CD14-positive monocyte (primary cell): ENCODE results near the gene FUT1. TPM values are rescaled to one million over a fixed set of nuclear protein-coding genes. Genes with fewer than 3 reads are reported as not detected.

Source experiments
- DNase-seq, 3 donors: peaks; one replicate each; pipeline ENCODE4 v3.0.0-alpha.2; 2011 to 2022
- H2AFZ ChIP-seq: 2 replicates; pipeline ENCODE4 v1.6.0; 2012; ENCODE audit warnings: mild to moderate bottlenecking, low read depth, low read length, inconsistent platforms; ENCODE audit not compliant: insufficient read depth, poor library complexity, severe bottlenecking
- H3K27ac ChIP-seq, 2 donors: 1 replicate in 1 of 2; 2 replicates in 1 of 2; pipeline ENCODE4 v1.5.1; 2012 to 2013; ENCODE audit warnings: low read length in 2 of 2, control low read depth in 1 of 2, inconsistent platforms in 1 of 2, low read depth in 1 of 2, mild to moderate bottlenecking in 1 of 2
- H3K27me3 ChIP-seq, 2 donors: one replicate each; pipeline versions ENCODE4 v1.6.0 to v1.6.1; 2011 to 2013; ENCODE audit warnings: low read length in 2 of 2; ENCODE audit not compliant: control insufficient read depth in 2 of 2, insufficient read depth in 2 of 2
- H3K36me3 ChIP-seq, 2 donors: replicated peaks in 1 of 2; 1 replicate in 1 of 2; 2 replicates in 1 of 2; pipeline versions ENCODE4 v1.5.1 to v1.6.1; 2012 to 2013; ENCODE audit warnings: low read length in 2 of 2, control low read depth in 1 of 2, inconsistent platforms in 1 of 2, mild to moderate bottlenecking in 1 of 2; ENCODE audit not compliant: insufficient read depth in 2 of 2, control insufficient read depth in 1 of 2
- H3K4me1 ChIP-seq, 2 donors: 1 replicate in 1 of 2; 2 replicates in 1 of 2; pipeline versions ENCODE4 v1.5.1 to v1.6.1; 2012 to 2013; ENCODE audit warnings: low read length in 2 of 2, control low read depth in 1 of 2, inconsistent platforms in 1 of 2, mild to moderate bottlenecking in 1 of 2, moderate library complexity in 1 of 2; ENCODE audit not compliant: insufficient read depth in 2 of 2, control insufficient read depth in 1 of 2
- H3K4me2 ChIP-seq: replicated peaks from 2 replicates; pipeline ENCODE3; 2012; ENCODE audit warnings: low read length, moderate library complexity, mild to moderate bottlenecking; ENCODE audit not compliant: poor library complexity, severe bottlenecking; ENCODE audit errors: extremely low read depth
- H3K4me3 ChIP-seq, 3 experiments: fragments of 200-600 bp in 1 of 3; sonication (generic) in 1 of 3; replicated peaks in 1 of 3; 1 replicate in 2 of 3; 2 replicates in 1 of 3; pipeline ENCODE4 v1.5.1; 2011 to 2013; ENCODE audit warnings: low read length in 3 of 3, mild to moderate bottlenecking in 3 of 3, control low read depth in 2 of 3, low read depth in 2 of 3, inconsistent platforms in 1 of 3, moderate library complexity in 1 of 3
- H3K79me2 ChIP-seq: 2 replicates; pipeline ENCODE4 v1.6.0; 2012; ENCODE audit warnings: mild to moderate bottlenecking, control low read depth, inconsistent platforms, low read length, moderate library complexity; ENCODE audit not compliant: insufficient read depth
- H3K9ac ChIP-seq: 2 replicates; pipeline ENCODE4 v1.6.0; 2017; ENCODE audit warnings: low read length, mild to moderate bottlenecking; ENCODE audit not compliant: insufficient read depth, poor library complexity, severe bottlenecking
- H3K9me3 ChIP-seq, 2 donors: replicated peaks in 1 of 2; 1 replicate in 1 of 2; 2 replicates in 1 of 2; pipeline versions ENCODE4 v1.5.1 to v1.6.1; 2012 to 2013; ENCODE audit warnings: low read length in 2 of 2, control low read depth in 1 of 2; ENCODE audit not compliant: control insufficient read depth in 1 of 2, insufficient read depth in 1 of 2
- H4K20me1 ChIP-seq: 2 replicates; pipeline ENCODE4 v1.6.0; 2012; ENCODE audit warnings: mild to moderate bottlenecking, low read length, control low read depth, moderate library complexity; ENCODE audit not compliant: insufficient read depth
- H3K27ac Mint-ChIP-seq, 7 donors: one replicate each; pipeline ENCODE4 v1.8.0; 2020; ENCODE audit warnings: mild to moderate bottlenecking in 7 of 7, mixed read lengths in 7 of 7, moderate library complexity in 6 of 7, inconsistent platforms in 2 of 7
- H3K27me3 Mint-ChIP-seq, 3 donors: one replicate each; pipeline ENCODE4 v1.8.0; 2021 to 2022; ENCODE audit warnings: low read depth in 3 of 3, mild to moderate bottlenecking in 3 of 3, mixed read lengths in 3 of 3, moderate library complexity in 3 of 3, inconsistent platforms in 1 of 3
- H3K36me3 Mint-ChIP-seq, 2 donors: one replicate each; pipeline ENCODE4 v1.8.0; 2020; ENCODE audit warnings: mixed read lengths in 2 of 2, inconsistent platforms in 1 of 2, mild to moderate bottlenecking in 1 of 2
- H3K4me1 Mint-ChIP-seq: one replicate; pipeline ENCODE4 v1.8.0; 2020; ENCODE audit warnings: mild to moderate bottlenecking, mixed read lengths
- H3K4me3 Mint-ChIP-seq, 2 donors: one replicate each; pipeline ENCODE4 v1.8.0; 2020; ENCODE audit warnings: mild to moderate bottlenecking in 2 of 2, mixed read lengths in 2 of 2, moderate library complexity in 1 of 2
- H3K9me3 Mint-ChIP-seq, 7 donors: one replicate each; pipeline ENCODE4 v1.8.0; 2020 to 2022; ENCODE audit warnings: mixed read lengths in 7 of 7, mild to moderate bottlenecking in 6 of 7, moderate library complexity in 6 of 7, inconsistent platforms in 2 of 7
- CTCF ChIP-seq: fragments of 200-600 bp; IDR thresholded peaks from one replicate; pipeline ENCODE4 v1.8.0; 2022; ENCODE audit warnings: antibody characterized with exemption, mild to moderate bottlenecking
- WGBS: methylation state at CpG from one replicate; pipeline ENCODE4 v1.1.5; 2013; ENCODE audit warnings: missing lambda C conversion rate; ENCODE audit not compliant: insufficient coverage; 5-methylcytosine and 5-hydroxymethylcytosine counted together
- intact Hi-C, 2 donors: fragments of 100-400 bp; cut with micrococcal nuclease; formaldehyde crosslinking; loops; one replicate each; pipeline versions ENCODE4 v1.15.0 to v1.15.1; 2023
- polyA plus RNA-seq, 3 donors: library from polyadenylated mRNA; depleted of rRNA in 1 of 3; unstranded in 2 of 3; stranded (reverse) in 1 of 3; fragments of 300-500 nt in 2 of 3; fragments of >200 nt in 1 of 3; fragmentation: Illumina TruSeq in 2 of 3; gene quantifications; 1 replicate in 2 of 3; 2 replicates in 1 of 3; pipeline ENCODE4 v1.2.3, GENCODE V29; 2012 to 2021

Gene FUT1
- polyA plus RNA-seq, 3 donors, result 0.03 TPM; not detected in 2

- Mint-ChIP-seq H3K9me3 (peaks cover 0 to 19% (median 8%) of the 10 kb centered on the region in 7 donors), H3K36me3 (peaks cover 0 to 3% of the 10 kb centered on the region in 2 donors), H3K4me3 (no peak overlapping the region), H3K4me1 (peaks cover 27% of the 10 kb centered on the region), H3K27me3 (peaks cover 44 to 58% (median 57%) of the 10 kb centered on the region in 3 donors), H3K27ac (peak overlapping the region in 1 of 7 donors; percentile 38)
- Histone ChIP-seq H2AFZ (no peak overlapping the region), H3K27me3 (peaks cover 14 to 38% of the 10 kb centered on the region in 2 donors), H3K4me3 (no peak overlapping the region), H3K36me3 (no peaks in the 10 kb centered on the region), H3K4me1 (peaks cover 16 to 28% of the 10 kb centered on the region in 2 donors), H3K9ac (no peak overlapping the region), H3K27ac (no peak overlapping the region), H3K79me2 (no peaks in the 10 kb centered on the region), H3K4me2 (no peak overlapping the region), H3K9me3 (no peaks in the 10 kb centered on the region), H4K20me1 (no peaks in the 10 kb centered on the region)
- intact Hi-C loops, result no loop called here
- no peak for DNase-seq
- no peak for TF ChIP-seq CTCF
- WGBS, result 96% methylated on average over 8 of the region's 11 CpGs
Observed at GRCh38 chr19:48756212-48756611, 3.8 kb upstream of the FUT1 start.

GRCh38 chr19:48755787-48756186 is 3.3 kb upstream of the FUT1 start:
- no peaks in the 10 kb centered on the region for H3K79me2 ChIP-seq
- DNase-seq, result no peak
- WGBS, result 95% methylated on average over 4 of the region's 5 CpGs
- no peak for TF ChIP-seq CTCF
- H3K27ac ChIP-seq, result no peak overlapping the region
- no peaks in the 10 kb centered on the region for H4K20me1 ChIP-seq
- no peaks in the 10 kb centered on the region for H3K9me3 ChIP-seq
- Mint-ChIP-seq H3K4me1 (peaks cover 28% of the 10 kb centered on the region), H3K4me3 (no peak overlapping the region), H3K9me3 (peaks cover 0 to 19% (median 8%) of the 10 kb centered on the region in 7 donors), H3K36me3 (peaks cover 0 to 3% of the 10 kb centered on the region in 2 donors), H3K27ac (peak overlapping the region in 1 of 7 donors; percentile 38), H3K27me3 (peaks cover 44 to 58% (median 57%) of the 10 kb centered on the region in 3 donors)
- H3K4me1 ChIP-seq, result peaks cover 14 to 25% of the 10 kb centered on the region in 2 donors
- intact Hi-C loops, result no loop called here
- no peak overlapping the region for H3K9ac ChIP-seq
- H3K4me3 ChIP-seq, result no peak overlapping the region
- H3K27me3 ChIP-seq, result peaks cover 14 to 43% of the 10 kb centered on the region in 2 donors
- H3K4me2 ChIP-seq, result no peak overlapping the region
- no peaks in the 10 kb centered on the region for H3K36me3 ChIP-seq
- H2AFZ ChIP-seq, result no peak overlapping the region
